ENCODE data around the gene ATXN2.

ATXN2 gene

GRCh38 chr12:111448266-111448830 lies 150.8 kb downstream of the ATXN2 start:
- no peak for DNase-seq

- DNase-seq: no peak
Measured at GRCh38 chr12:111447571-111448265, 151.4 kb downstream of the ATXN2 start.

DNA sequence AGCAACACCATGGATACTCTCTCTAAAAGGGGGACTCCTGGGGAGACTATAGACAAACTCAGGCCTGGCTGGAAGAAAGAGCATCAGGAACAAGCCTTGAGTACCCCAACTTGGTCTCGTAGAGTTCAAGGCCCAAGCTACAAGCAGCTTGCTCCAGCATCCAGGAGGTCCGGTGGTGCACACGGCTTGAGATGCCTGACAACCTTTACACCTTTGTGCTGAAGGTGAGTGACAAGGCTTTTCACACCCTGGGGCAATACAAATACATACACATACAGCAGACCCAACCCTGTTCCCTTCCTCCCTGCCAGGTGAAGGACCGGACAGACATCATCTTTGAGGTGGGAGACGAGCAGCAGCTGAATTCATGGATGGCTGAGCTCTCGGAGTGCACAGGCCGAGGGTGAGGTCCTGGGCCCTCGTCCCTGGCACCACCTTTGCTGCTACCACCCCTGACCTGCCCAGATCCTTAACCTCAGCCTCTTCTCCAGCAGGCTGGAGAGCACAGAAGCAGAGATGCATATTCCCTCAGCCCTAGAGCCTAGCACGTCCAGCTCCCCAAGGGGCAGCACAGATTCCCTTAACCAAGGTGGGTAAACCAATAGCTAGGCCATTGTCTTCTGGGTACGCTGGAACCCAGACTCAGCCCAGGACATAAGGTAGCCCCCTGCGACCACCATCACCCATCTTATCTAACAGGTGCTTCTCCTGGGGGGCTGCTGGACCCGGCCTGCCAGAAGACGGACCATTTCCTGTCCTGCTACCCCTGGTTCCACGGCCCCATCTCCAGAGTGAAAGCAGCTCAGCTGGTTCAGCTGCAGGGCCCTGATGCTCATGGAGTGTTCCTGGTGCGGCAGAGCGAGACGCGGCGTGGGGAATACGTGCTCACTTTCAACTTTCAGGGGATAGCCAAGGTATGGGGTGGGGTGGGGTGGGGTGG lies 152.2 kb downstream of the ATXN2 start:
- DNase-seq: no peak

- DNase-seq: no peak
Measured at GRCh38 chr12:111445726-111446581, 153.2 kb downstream of the ATXN2 start.

DNA sequence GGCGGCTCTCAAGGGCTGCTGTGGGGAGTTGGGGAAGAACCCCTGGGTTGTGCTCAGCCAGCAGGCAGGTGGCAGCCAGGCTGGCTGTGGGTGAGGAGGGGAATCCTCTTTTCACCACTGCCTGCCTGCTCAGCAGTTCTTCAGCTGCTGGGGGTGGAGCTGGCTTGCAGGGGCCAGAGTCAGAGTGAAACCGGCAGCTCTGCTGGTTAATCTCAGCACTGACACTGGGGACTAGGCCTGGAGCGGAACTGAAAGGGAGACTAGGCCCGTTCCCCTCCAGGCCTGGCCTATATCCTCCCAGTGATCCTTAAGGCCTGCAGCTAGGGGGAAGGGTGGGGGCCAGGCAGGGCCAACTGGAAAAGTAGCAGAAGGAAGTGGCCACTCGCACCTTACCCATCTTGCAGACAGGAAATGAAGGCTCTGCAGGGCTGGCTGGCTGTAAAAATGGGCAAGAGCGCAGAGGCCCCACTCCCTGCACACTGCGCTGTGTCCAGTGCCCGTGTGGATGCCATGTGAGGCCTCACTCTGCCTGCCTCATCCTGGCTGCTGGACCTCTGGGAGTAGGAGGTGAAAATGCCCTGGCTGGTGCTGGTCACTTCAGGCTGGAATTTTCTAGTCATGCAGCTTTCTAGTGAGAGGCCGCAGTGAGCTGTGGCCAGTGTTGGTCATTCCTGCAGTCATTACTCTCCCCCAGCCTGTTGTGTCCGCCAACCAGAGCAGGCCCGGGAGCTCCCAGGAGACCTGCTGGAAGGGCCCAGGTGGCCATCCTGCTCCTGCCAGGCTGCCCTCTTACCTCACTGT lies 154.0 kb downstream of the ATXN2 start:
- peak; percentile 30 for DNase-seq

DNA sequence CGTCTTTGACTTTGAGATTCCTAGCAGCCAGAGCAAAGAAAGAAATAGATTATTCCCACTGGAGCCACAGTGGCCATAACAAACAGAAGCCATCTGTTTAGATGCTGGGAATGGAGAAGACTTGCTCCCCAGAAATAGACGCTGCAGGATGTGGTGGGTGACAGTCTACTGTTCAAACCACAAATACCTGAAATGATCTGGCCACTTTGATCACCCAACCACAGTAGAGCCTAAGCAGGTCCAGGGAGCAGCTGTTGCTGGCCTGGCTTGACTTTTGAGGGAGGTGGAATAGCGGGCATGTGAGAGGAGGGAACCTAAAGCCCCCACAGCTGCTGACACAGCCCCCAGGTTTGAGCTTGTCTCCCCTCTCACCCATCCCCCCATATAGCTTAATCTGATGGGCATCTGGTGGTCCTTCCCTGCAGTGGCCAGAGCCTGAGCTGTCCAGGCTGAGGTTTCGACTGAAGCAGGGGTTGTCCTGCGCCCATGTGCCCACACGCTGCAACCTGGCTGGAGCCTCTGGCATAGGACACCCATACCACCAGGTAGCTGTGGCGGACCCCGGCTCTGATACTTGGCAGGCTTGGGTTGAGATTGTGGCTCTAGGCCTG lies 154.7 kb downstream of the ATXN2 start:
- DNase-seq: no peak

GRCh38 chr12:111443586-111443985 lies 155.5 kb downstream of the ATXN2 start:
- no peak for DNase-seq

DNA sequence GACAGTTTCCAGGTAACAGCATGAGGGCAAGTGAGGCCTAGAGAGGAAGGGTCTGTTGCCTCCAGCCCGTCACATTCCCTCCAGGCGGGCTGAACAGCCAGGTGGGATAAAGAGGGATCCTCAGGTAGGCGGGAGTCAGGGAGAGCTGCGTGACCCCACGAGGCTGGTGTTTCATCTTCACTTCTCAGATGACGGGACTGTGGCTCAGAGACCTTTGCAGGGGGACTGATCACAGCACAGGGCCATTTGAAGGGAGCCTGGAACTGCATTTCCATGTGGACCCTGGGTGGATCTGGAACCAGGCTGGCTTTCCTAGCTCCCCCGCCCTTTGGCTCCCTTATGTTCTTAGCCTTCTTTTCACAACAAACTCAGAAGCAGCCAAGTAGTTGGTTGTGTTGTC lies 156.0 kb downstream of the ATXN2 start:
- DNase-seq: no peak

DNA sequence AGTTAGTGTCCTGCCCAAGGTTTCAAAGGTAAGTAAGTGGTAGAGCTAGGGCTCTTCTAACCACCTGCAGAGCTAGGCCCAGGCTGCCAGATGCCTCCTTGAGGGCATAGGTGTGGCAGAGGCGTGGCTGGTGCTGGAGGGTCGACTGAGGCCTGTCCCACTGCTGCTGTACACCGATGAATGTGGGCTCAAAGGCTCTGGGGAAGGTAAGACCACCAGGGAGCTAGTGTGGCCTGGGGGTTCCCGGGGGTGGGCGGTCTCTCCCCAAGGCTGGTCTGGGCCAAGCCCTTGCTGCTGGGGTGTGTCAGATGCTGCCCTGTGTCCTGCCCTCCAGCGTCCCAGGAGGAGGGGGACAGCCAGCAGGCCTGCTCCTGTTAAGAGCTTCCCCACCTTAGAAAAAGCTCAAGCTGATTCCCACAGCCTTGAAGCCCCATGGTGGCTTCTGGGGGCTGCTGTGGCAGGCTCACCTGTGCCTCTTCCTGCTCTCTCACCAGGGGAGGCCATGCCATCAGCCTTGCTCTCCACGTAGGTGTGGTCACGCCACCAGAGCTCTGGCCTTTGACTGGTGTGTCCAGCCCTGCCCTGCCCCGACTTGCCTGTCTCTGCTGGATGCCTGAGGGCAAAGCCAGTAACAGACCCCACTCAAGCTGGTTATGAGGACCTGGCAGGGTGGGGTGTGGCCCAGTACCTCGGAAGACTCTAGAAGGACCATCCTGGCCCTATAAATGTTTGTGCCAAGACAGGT lies 156.6 kb downstream of the ATXN2 start:
- no peak for DNase-seq

GRCh38 chr12:111441107-111441928 lies 157.8 kb downstream of the ATXN2 start:
- DNase-seq: no peak

- no peak for DNase-seq
Measured at GRCh38 chr12:111440631-111441030, 158.5 kb downstream of the ATXN2 start.

- no peak for DNase-seq
Measured at GRCh38 chr12:111440152-111440551, 159.0 kb downstream of the ATXN2 start.

GRCh38 chr12:111439657-111440151 lies 159.4 kb downstream of the ATXN2 start:
- DNase-seq: no peak

DNA sequence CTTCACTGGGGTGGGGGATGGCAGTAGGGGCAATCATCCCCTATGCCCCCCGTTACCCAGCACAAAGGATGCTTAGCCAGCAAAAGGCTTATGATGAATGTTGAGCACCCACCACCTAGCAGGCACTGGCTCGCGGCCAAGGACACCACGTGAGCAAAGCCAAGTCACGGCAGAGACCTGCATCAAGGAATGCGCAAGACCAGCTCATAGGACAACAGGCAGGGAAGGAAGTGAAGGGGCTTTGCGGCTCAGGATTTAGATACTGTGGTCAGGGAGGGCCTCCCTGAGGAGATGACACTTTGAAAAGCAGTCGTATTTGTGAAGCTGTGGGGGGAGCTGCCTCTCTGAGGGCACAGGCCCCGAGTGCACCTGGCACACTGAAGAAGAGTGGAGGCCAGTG lies 160.6 kb downstream of the ATXN2 start:
- peak; percentile 63 for DNase-seq

DNA sequence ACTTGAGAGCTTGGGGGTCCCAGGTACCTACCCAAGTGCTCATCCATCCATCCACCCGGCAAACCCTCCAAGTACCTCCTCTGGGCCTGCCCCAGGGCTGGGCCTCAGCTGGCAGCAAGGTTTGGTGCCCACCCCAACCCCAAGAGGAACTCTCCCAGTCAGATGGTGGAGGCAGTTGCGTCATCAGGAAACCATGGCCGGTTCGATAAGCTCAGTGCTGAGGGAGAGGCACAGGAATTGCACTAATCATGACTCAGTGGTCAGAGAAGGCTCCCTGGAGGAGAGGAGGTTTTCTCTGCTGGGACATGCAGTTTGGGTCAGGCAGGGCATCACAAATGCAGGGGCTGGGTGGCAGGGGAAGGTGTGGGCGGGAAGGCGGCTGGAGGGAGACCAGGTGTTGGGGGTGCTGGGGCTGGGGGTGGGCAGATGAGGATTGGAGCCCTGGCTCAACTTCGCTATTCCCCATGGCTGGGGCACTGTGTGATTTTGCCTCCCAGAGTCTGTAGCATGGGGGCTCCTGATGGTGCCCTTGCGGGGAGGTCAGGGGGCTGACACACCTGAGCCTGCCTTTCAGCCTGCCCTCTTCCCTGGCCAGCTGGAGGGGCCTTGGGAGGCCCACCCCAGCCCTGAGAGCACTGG lies 161.2 kb downstream of the ATXN2 start:
- no peak for DNase-seq

DNA sequence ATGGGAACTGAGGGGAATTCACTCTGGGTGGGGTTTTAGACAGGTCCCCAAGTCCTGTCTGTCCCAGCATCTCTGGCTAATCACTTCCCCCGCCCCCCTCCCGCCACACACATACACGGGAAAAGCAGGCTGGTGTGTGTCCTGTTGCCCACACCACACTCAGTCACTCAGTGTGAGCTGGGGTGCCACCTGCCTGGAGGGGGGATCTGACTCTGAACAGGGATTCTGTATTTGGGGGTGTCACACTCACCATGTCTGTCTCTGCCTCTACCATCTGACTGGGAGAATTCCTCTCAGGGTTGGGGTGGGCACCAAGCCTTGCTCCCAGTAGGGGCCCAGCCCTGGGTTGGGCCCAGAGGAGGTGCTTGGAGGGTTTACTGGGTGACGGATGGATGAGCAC lies 162.3 kb downstream of the ATXN2 start:
- DNase-seq: no peak

DNA sequence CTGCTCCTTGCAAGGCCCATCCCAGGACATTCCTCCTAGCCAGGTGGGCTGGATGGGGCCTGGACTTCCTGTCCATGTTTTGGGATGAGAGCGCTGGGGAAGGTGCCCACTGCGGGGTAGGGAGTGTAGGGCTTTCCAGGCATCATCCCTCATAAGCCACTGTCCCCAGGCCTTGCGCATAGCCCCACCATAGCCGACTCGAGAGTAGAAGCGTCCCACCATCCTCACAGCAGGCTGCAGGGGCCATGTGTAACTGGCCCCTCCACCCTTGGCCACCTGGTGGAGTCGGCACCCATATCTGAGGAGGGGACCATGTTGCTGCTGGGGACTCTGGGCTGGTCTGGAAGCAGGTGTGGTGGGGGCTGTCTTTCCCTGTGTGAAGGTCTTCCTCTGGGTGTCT lies 162.8 kb downstream of the ATXN2 start:
- no peak for DNase-seq

DNA sequence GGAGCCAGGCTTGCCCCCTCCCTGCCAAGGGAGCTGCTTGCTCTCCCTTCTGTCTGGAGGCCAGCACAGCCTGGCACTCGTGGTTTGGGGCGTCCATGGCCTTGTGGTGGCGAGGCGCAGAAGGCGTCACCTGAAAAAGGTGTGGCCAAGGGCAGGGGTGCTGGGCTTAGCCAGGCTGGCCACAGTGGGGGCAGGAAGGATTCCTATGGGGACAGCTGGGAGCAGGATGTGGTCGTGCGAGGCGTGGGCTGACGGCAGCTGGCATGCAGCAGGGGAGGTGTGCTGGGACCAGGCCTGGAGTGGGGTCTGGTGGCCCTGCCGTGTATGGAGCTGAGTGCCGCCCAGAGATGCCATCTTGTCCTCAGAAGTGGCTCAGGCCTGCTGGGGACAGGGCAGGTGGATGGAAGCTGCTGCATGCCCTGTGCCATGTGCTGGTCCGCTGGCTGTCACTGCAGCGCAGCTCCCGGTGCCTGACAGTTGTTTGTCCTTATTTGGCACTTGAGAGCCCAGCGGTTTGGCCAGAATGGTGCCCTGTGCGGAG lies 163.4 kb downstream of the ATXN2 start:
- no peak for DNase-seq

All from effector CD8-positive, alpha-beta T cell (primary cell).